GM23248 (cell line): ENCODE data around the gene MPST. TPM values are rescaled to one million over a fixed set of nuclear protein-coding genes. Genes with fewer than 3 reads are reported as not detected.
A peak's percentile ranks its signal among the peaks of the same experiment; 100 is the strongest.

Source experiments
- DNase-seq: peaks from one replicate; pipeline ENCODE4 v3.0.0-alpha.2; 2015
- H2AFZ ChIP-seq: fragments of 200-600 bp; sonication (generic); 2 replicates; pipeline ENCODE4 v1.6.1; 2016; ENCODE audit warnings: antibody characterized with exemption
- H3F3A ChIP-seq: fragments of 200-600 bp; sonication (generic); 2 replicates; pipeline ENCODE4 v1.6.1; 2016; ENCODE audit warnings: mild to moderate bottlenecking, antibody characterized with exemption, mixed run types; ENCODE audit not compliant: insufficient read depth
- H3K27ac ChIP-seq: fragments of 200-600 bp; sonication (generic); 2 replicates; pipeline ENCODE4 v1.5.1; 2016; ENCODE audit warnings: mild to moderate bottlenecking
- H3K27me3 ChIP-seq: fragments of 200-600 bp; sonication (generic); replicated peaks from 2 replicates; pipeline ENCODE4 v1.6.1; 2016; ENCODE audit warnings: mild to moderate bottlenecking; ENCODE audit not compliant: insufficient read depth
- H3K36me3 ChIP-seq: fragments of 200-600 bp; sonication (generic); 2 replicates; pipeline ENCODE4 v1.6.1; 2016; ENCODE audit warnings: low read depth, mild to moderate bottlenecking
- H3K4me1 ChIP-seq: fragments of 200-600 bp; sonication (generic); 2 replicates; pipeline ENCODE4 v1.6.1; 2016; ENCODE audit warnings: mild to moderate bottlenecking; ENCODE audit not compliant: insufficient read depth
- H3K4me2 ChIP-seq: fragments of 200-600 bp; sonication (generic); one replicate; pipeline ENCODE4 v1.6.1; 2016; ENCODE audit warnings: mild to moderate bottlenecking; ENCODE audit not compliant: unreplicated experiment
- H3K4me3 ChIP-seq: fragments of 200-600 bp; sonication (generic); 2 replicates; pipeline ENCODE4 v1.5.1; 2016; ENCODE audit warnings: mild to moderate bottlenecking
- H3K79me2 ChIP-seq: fragments of 200-600 bp; sonication (generic); 2 replicates; pipeline ENCODE4 v1.6.1; 2016; ENCODE audit warnings: mild to moderate bottlenecking; ENCODE audit not compliant: insufficient read depth
- H3K9ac ChIP-seq: fragments of 200-600 bp; sonication (generic); 2 replicates; pipeline ENCODE4 v1.6.1; 2016; ENCODE audit warnings: mild to moderate bottlenecking
- H3K9me2 ChIP-seq: fragments of 200-600 bp; sonication (generic); 2 replicates; pipeline ENCODE4 v1.6.1; 2016; ENCODE audit warnings: mixed run types, mild to moderate bottlenecking, moderate library complexity; ENCODE audit not compliant: insufficient read depth
- H3K9me3 ChIP-seq: fragments of 200-600 bp; sonication (generic); one replicate; pipeline ENCODE4 v1.6.1; 2017; ENCODE audit warnings: low read depth
- H4K20me1 ChIP-seq: fragments of 200-600 bp; sonication (generic); 2 replicates; pipeline ENCODE4 v1.6.0; 2016; ENCODE audit not compliant: insufficient read depth
- EZH2 ChIP-seq: fragments of 200-600 bp; sonication (generic); IDR thresholded peaks from 2 replicates; pipeline ENCODE4 v1.6.1; 2018; ENCODE audit warnings: antibody characterized with exemption, mild to moderate bottlenecking; ENCODE audit not compliant: insufficient read depth, poor library complexity, severe bottlenecking
- EZH2phosphoT487 ChIP-seq: fragments of 200-600 bp; sonication (generic); IDR thresholded peaks from 2 replicates; pipeline ENCODE4 v1.6.1; 2018; ENCODE audit warnings: antibody characterized with exemption, moderate library complexity, mild to moderate bottlenecking, low read depth; ENCODE audit not compliant: insufficient read depth
- WGBS, 2 experiments: methylation state at CpG; one replicate each; pipeline ENCODE4 v1.1.6; 2015 to 2017; ENCODE audit warnings: low lambda C conversion rate in 2 of 2, low coverage in 1 of 2; ENCODE audit errors: missing lambda C conversion rate in 2 of 2; 5-methylcytosine and 5-hydroxymethylcytosine counted together
- in situ Hi-C: fragments of 300-500 bp; cut with MboI; formaldehyde crosslinking; loops from 2 replicates; pipeline ENCODE4 v1.15.0; 2020
- polyA plus RNA-seq: library from polyadenylated mRNA; unstranded; fragments of >200 nt; fragmentation: Nextera tagmentation; extraction: Ambion mirVana; gene quantifications from 2 replicates; pipeline ENCODE4 v1.2.1, GENCODE V29; 2016
- total RNA-seq: library from RNA; depleted of rRNA; stranded (reverse); fragments of >200 nt; shearing (Covaris generic); gene quantifications from 2 replicates; pipeline ENCODE4 v1.2.3, GENCODE V29; 2014

MPST gene
- total and polyA plus RNA-seq, 2 experiments from 2014 or later: 48.5 to 72.0 TPM

GRCh38 chr22:37044634-37045625 lies 25.4 kb downstream of the MPST start:
- Histone ChIP-seq H3K9me2 (no peaks in the 10 kb centered on the region), H3K4me3 (no peak overlapping the region), H3K79me2 (no peaks in the 10 kb centered on the region), H4K20me1 (no peaks in the 10 kb centered on the region), H3K4me2 (no peak overlapping the region), H2AFZ (no peak overlapping the region), H3K27ac (no peak overlapping the region), H3K9ac (no peak overlapping the region), H3K9me3 (no peaks in the 10 kb centered on the region), H3F3A (peaks cover 9% of the 10 kb centered on the region), H3K27me3 (no peaks in the 10 kb centered on the region), H3K36me3 (no peaks in the 10 kb centered on the region), H3K4me1 (peaks cover 12% of the 10 kb centered on the region)
- TF ChIP-seq EZH2phosphoT487: no peak
- TF ChIP-seq EZH2: no peak
- DNase-seq: no peak
- WGBS, 2 experiments: 78 to 81% methylated on average over 9 of the region's 9 CpGs
- in situ Hi-C loops: no loop called here

- Histone ChIP-seq H3K79me2 (no peaks in the 10 kb centered on the region), H3K9me2 (no peaks in the 10 kb centered on the region), H4K20me1 (no peaks in the 10 kb centered on the region), H2AFZ (no peak overlapping the region), H3K27ac (no peak overlapping the region), H3K4me1 (peaks cover 8% of the 10 kb centered on the region), H3K4me3 (no peak overlapping the region), H3K9ac (no peak overlapping the region), H3K9me3 (no peaks in the 10 kb centered on the region), H3K27me3 (no peaks in the 10 kb centered on the region), H3K36me3 (no peaks in the 10 kb centered on the region), H3K4me2 (no peak overlapping the region), H3F3A (0 out of 2 replicates have a peak, but pooled peaks cover 2% of the 10 kb centered on the region)
- TF ChIP-seq EZH2phosphoT487: no peak
- no peak for TF ChIP-seq EZH2
- peak; percentile 81 for DNase-seq
- in situ Hi-C loops: no loop called here
- 21 to 29% methylated on average over 4 of the region's 4 CpGs for WGBS, 2 experiments
Observed at GRCh38 chr22:37045958-37046357, 26.4 kb downstream of the MPST start.

GRCh38 chr22:37046589-37046988 lies 27.0 kb downstream of the MPST start:
- no peak overlapping the region for H3K9ac ChIP-seq
- in situ Hi-C loops: no loop called here
- no peak overlapping the region for H3K27ac ChIP-seq
- 89 to 96% methylated on average over 6 of the region's 6 CpGs for WGBS, 2 experiments
- H3F3A ChIP-seq: no peaks in the 10 kb centered on the region
- no peaks in the 10 kb centered on the region for H3K9me3 ChIP-seq
- H3K36me3 ChIP-seq: no peaks in the 10 kb centered on the region
- no peaks in the 10 kb centered on the region for H3K79me2 ChIP-seq
- no peak overlapping the region for H3K4me3 ChIP-seq
- DNase-seq: no peak
- no peaks in the 10 kb centered on the region for H3K27me3 ChIP-seq
- no peak for TF ChIP-seq EZH2
- H4K20me1 ChIP-seq: no peaks in the 10 kb centered on the region
- peaks cover 5% of the 10 kb centered on the region; the same call in 1 of the 2 replicates for H3K4me1 ChIP-seq
- no peaks in the 10 kb centered on the region for H3K9me2 ChIP-seq
- H2AFZ ChIP-seq: no peak overlapping the region
- no peak overlapping the region for H3K4me2 ChIP-seq

- no peak overlapping the region for H3K9ac ChIP-seq
- H3K4me1 ChIP-seq: peaks cover 5% of the 10 kb centered on the region; the same call in 1 of the 2 replicates
- no peaks in the 10 kb centered on the region for H3K79me2 ChIP-seq
- TF ChIP-seq EZH2 (no peak), EZH2phosphoT487 (no peak)
- no peak overlapping the region for H3K4me2 ChIP-seq
- H3K4me3 ChIP-seq: no peak overlapping the region
- H4K20me1 ChIP-seq: no peaks in the 10 kb centered on the region
- H3K27me3 ChIP-seq: no peaks in the 10 kb centered on the region
- H3K9me3 ChIP-seq: no peaks in the 10 kb centered on the region
- no peak overlapping the region for H3K27ac ChIP-seq
- in situ Hi-C loops: no loop called here
- H2AFZ ChIP-seq: no peak overlapping the region
- no peak for DNase-seq
- no peaks in the 10 kb centered on the region for H3K36me3 ChIP-seq
- WGBS, 2 experiments: 80 to 82% methylated on average over 7 of the region's 7 CpGs
- H3K9me2 ChIP-seq: no peaks in the 10 kb centered on the region
- H3F3A ChIP-seq: no peaks in the 10 kb centered on the region
Observed at GRCh38 chr22:37047006-37047405, 27.5 kb downstream of the MPST start.
